BE2C (cell line): ENCODE results near the gene THSD4.
"Not testable (repeated sequence)": the region's sequence is repeated elsewhere in the genome, so short reads cannot be mapped to it uniquely, and the experiment has no call there.

Experiments
- DNase-seq: peaks from one replicate; pipeline ENCODE4 v3.0.0-alpha.2; 2020
- H3K27me3 ChIP-seq: fragments of 250-450 bp; sonication (Bioruptor Pico); 2 replicates; pipeline ENCODE4 v1.5.1; 2020; ENCODE audit warnings: mild to moderate bottlenecking
- H3K36me3 ChIP-seq: fragments of 250-450 bp; sonication (Bioruptor Pico); 2 replicates; pipeline ENCODE4 v1.5.1; 2020; ENCODE audit warnings: mild to moderate bottlenecking
- H3K4me1 ChIP-seq: fragments of 250-450 bp; sonication (Bioruptor Pico); 2 replicates; pipeline ENCODE4 v1.5.1; 2020
- H3K4me3 ChIP-seq: 2 replicates; pipeline ENCODE4 v1.5.1; 2011; ENCODE audit warnings: low read depth, low read length
- H3K9me3 ChIP-seq: fragments of 250-450 bp; sonication (Bioruptor Pico); 2 replicates; pipeline ENCODE4 v1.5.1; 2020
- TF ChIP-seq, protein P1 (sequence below): IDR thresholded peaks from 2 replicates; pipeline ENCODE4 v1.5.1; 2012; ENCODE audit warnings: mild to moderate bottlenecking, low read depth, low read length

Gene THSD4

DNA sequence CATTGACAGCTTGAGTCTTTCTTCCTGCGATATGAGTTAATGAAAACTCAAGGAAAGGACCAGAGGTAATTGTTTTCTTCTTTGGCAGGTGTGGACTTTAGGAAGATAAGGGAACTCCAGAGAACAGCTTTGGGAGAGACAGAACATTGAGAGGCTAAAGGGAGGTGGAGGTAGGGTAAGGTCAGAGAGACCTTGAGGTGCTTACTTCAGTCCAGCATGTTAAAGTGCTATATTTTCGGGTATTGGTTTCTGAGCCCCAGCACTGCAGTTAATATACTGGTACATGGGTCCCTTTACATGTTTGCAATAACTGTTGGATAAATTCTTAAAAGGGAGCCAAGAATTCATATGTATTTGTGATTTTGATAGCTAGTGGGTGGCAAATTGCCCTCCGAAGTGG, 322.1 kb downstream of the THSD4 start:
- Histone ChIP-seq H3K9me3 (no peaks in the 10 kb centered on the region), H3K4me3 (no peak overlapping the region), H3K36me3 (no peaks in the 10 kb centered on the region), H3K27me3 (no peaks in the 10 kb centered on the region), H3K4me1 (no peaks in the 10 kb centered on the region)
- TF ChIP-seq, protein P1, sequence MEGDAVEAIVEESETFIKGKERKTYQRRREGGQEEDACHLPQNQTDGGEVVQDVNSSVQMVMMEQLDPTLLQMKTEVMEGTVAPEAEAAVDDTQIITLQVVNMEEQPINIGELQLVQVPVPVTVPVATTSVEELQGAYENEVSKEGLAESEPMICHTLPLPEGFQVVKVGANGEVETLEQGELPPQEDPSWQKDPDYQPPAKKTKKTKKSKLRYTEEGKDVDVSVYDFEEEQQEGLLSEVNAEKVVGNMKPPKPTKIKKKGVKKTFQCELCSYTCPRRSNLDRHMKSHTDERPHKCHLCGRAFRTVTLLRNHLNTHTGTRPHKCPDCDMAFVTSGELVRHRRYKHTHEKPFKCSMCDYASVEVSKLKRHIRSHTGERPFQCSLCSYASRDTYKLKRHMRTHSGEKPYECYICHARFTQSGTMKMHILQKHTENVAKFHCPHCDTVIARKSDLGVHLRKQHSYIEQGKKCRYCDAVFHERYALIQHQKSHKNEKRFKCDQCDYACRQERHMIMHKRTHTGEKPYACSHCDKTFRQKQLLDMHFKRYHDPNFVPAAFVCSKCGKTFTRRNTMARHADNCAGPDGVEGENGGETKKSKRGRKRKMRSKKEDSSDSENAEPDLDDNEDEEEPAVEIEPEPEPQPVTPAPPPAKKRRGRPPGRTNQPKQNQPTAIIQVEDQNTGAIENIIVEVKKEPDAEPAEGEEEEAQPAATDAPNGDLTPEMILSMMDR = no peak
- DNase-seq = no peak

- Histone ChIP-seq H3K4me1 (no peaks in the 10 kb centered on the region), H3K36me3 (no peaks in the 10 kb centered on the region), H3K9me3 (no peaks in the 10 kb centered on the region), H3K4me3 (no peak overlapping the region), H3K27me3 (no peaks in the 10 kb centered on the region)
- TF ChIP-seq, protein P1 = no peak
- no peak for DNase-seq
Observed at GRCh38 chr15:71437919-71438318, 322.6 kb downstream of the THSD4 start.

DNA sequence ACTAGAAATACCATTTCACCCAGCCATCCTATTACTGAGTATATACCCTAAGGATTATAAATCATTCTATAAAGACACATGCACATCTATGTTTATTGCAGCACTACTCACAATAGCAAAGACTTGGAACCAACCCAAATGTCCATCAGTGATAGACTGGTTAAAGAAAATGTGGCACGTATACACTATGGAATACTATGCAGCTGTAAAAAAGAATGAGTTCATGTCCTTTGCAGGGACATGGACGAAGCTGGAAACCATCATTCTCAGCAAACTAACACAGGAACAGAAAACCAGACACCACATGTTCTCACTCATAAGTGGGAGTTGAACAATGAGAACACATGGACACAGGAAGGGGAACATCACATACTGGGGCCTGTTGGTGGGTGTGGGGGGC, 324.2 kb downstream of the THSD4 start:
- DNase-seq, H3K27me3 ChIP-seq, H3K4me3 ChIP-seq, H3K9me3 ChIP-seq, H3K4me1 ChIP-seq, H3K36me3 ChIP-seq: not testable (repeated sequence)

GRCh38 chr15:71440489-71441110, 325.3 kb downstream of the THSD4 start:
- TF ChIP-seq, protein P1 = peak; percentile 55
- Histone ChIP-seq H3K4me1 (no peaks in the 10 kb centered on the region), H3K4me3 (no peak overlapping the region), H3K27me3 (peaks cover 8% of the 10 kb centered on the region), H3K9me3 (no peaks in the 10 kb centered on the region), H3K36me3 (no peaks in the 10 kb centered on the region)
- DNase-seq = no peak

DNA sequence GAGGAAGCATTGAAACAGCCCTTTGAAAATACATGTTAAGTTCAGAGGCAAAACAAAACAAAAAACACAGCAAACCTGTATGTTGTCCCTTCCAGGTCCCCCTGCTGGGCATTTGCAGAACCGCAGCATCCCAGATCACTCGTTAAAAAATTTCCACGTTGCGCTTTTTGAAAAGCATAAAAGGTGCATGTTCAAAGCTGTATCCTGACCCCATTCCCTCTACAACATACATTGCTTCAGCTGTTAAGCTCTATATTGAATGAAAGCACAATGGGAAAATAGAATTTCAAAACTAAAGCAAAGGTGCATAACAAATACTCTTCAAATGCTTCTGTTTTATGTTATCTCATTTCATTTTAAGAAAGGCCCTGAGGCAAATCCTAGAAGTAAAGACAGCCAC, 328.3 kb downstream of the THSD4 start:
- H3K27me3 ChIP-seq = peaks cover 8% of the 10 kb centered on the region
- DNase-seq = peak; percentile 70
- H3K4me1 ChIP-seq = no peaks in the 10 kb centered on the region
- TF ChIP-seq, protein P1 = peak; percentile 88
- no peak overlapping the region for H3K4me3 ChIP-seq
- H3K36me3 ChIP-seq = no peaks in the 10 kb centered on the region
- no peaks in the 10 kb centered on the region for H3K9me3 ChIP-seq

- Histone ChIP-seq H3K4me3 (no peak overlapping the region), H3K27me3 (peaks cover 8% of the 10 kb centered on the region), H3K9me3 (no peaks in the 10 kb centered on the region), H3K4me1 (no peaks in the 10 kb centered on the region), H3K36me3 (no peaks in the 10 kb centered on the region)
- DNase-seq = no peak
- TF ChIP-seq, protein P1 = no peak
Observed at GRCh38 chr15:71444032-71444810, 328.9 kb downstream of the THSD4 start.
